Sciatic nerve (tissue), 2 donors: ENCODE results near the gene EPS15. TPM values are rescaled to one million over a fixed set of nuclear protein-coding genes. Genes with fewer than 3 reads are reported as not detected.
A peak's percentile ranks its signal among the peaks of the same experiment; 100 is the strongest.
"Not testable (repeated sequence)": the region's sequence is repeated elsewhere in the genome, so short reads cannot be mapped to it uniquely, and the experiment has no call there.

ENCODE experiments used
- ATAC-seq: fragments of 200-7000 bp; cut with Tn5 transposase; one replicate; pipeline ENCODE4 v1.9.1; 2020; ENCODE audit warnings: mild to moderate bottlenecking, moderate library complexity
- DNase-seq: peaks from one replicate; pipeline ENCODE4 v3.0.0-alpha.2; 2020; ENCODE audit warnings: low spot score
- intact Hi-C: fragments of 100-400 bp; cut with DNase I; formaldehyde crosslinking; loops from one replicate; pipeline ENCODE4 v1.14.2; 2022
- total RNA-seq: library from RNA; stranded (reverse); fragmentation: NEBNext Ultra II Directional; extraction: Animal tissue kit (Norgen Biotek cat#: 25700); gene quantifications from one replicate; pipeline ENCODE4 v1.2.1, GENCODE V29; 2021
- donor health status: DM: no; HTN: no; CAD: no.
- donor health status: DM: no; HTN: no; CAD: no.

EPS15 gene
- total RNA-seq, result 119 TPM

- DNase-seq (peak; percentile 94), ATAC-seq (peak; percentile 86)
- intact Hi-C loops, result no loop called here
Measured at GRCh38 chr1:51519048-51519864, at the start of gene EPS15. Gene EPS15 (minus strand): TSS chr1:51519266. CDS start chr1:51519231, 35 bp downstream.

DNA sequence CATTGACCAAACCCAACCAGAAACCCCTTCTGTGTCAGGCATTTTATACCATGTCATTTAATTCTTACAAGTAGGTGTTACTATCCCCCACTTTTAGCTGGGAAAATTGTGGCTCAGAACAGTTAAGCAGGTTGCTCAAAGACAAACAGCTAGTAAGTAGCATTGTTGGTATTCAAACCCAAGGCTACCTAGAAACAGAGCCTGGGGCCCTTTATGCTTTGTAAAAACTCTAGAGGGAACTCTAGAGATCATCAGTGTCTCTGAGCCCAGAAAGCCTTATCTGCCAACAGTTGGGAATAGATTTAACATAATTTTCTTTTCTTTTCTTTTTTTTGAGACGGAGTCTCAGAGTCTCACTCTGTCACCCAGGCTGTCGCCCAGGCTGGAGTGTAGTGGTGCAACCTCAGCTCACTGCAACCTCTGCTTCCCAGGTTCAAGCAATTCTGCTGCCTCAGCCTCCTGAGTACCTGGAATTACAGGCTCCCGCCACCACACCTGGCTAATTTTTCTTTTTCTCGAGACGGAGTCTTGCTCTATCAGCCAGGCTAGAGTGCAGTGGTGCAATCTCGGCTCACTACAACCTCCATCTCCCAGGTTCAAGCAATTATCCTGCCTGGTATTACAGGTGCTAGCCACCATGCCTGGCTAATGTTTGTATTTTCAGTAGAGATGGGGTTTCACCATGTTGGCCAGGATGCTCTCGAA, 49.3 kb upstream of the EPS15 start:
- no peak for DNase-seq
- intact Hi-C loops, result no loop called here
- ATAC-seq, result no peak

DNA sequence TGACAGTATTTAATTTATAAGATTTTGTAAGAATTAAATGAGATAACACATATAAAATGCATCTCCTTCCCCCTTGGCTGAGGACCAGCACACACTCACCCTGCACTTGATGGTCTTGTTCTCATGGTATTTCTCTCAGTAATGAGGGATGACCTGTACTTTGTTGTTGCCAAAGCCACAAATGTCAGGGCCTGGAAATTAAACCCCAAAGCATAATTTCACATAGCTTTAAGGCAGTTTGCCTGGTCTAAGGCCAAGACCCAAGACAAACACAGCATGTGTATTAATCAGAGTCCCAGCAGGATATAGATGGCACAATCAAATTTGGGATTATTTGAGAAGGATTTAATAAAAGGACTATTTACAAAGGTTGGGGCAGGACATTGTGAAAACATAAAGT, 48.6 kb upstream of the EPS15 start:
- intact Hi-C loops, result no loop called here

GRCh38 chr1:51566260-51566659, 47.2 kb upstream of the EPS15 start:
- no peak for DNase-seq
- ATAC-seq, result no peak
- intact Hi-C loops, result no loop called here

More for the DNA sequence above, 48.6 kb upstream of the EPS15 start:
- ATAC-seq (peak; percentile 37), DNase-seq (no peak)

DNA sequence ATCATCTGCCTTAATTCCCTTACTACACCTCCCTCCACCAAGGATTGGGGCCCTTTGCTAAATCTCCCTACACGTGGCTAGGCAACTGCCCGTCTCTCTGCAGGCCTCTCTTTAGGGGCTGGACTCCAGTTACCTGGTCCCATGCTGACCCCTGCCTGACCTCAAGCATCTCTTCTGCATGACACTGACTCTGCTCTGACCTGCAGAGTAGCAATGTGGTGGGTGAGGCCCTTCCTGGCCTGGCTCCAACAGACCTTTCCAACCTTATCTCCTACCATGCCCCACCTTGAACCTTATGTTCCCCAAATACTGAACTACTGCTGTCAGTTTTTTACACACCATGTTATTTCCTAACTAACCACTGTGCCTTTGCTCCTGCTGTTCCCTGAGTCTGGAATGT, 45.9 kb upstream of the EPS15 start:
- ATAC-seq, result no peak
- DNase-seq, result no peak
- intact Hi-C loops, result no loop called here

- ATAC-seq (no peak), DNase-seq (no peak)
- intact Hi-C loops, result no loop called here
Measured at GRCh38 chr1:51564124-51564523, 45.1 kb upstream of the EPS15 start.

DNA sequence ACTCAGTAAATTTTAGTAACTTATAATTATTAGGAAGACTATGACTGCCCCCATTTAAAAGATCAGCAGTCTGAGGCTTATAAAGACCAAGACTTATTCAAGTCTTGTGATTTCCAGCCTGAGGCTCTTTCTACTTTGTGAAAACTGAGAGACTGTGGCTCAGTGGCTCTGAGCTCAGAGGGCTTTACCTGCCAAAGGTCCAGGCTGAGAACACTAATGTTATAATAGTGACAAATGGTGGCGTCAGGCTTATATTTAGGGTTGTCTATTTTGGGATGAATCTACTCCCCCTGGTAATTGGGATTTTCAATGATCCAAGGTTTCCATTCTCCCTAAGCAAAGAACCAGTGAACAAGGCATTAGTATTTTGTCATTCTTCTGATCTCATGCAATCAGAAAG, 42.6 kb upstream of the EPS15 start:
- intact Hi-C loops, result no loop called here
- no peak for ATAC-seq

GRCh38 chr1:51560895-51561294, 41.8 kb upstream of the EPS15 start:
- DNase-seq, intact Hi-C loops, ATAC-seq: not testable (repeated sequence)

More for the DNA sequence above, 42.6 kb upstream of the EPS15 start:
- DNase-seq, result no peak

GRCh38 chr1:51560034-51560433, 41.0 kb upstream of the EPS15 start:
- intact Hi-C loops, result no loop called here
- no peak for ATAC-seq
- no peak for DNase-seq

DNA sequence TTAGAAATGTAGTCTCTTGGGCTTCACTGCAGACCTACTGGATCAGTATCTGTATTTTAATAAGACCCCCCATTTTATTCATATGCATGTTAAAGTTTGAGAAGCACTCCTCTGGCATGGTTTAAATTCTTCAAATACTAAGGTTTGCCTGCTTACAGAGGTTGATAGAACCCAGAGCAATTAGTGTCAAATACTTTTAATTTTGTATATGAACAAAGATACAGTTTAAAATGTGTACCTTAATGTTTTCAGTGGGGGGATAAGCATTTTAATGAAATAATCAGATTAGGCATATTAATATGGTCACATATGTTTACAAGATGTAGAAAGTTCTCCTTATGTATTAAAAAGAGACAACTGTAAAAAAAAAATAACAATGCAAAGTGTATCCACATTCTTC, 40.4 kb upstream of the EPS15 start:
- ATAC-seq (no peak), DNase-seq (no peak)
- intact Hi-C loops, result no loop called here

GRCh38 chr1:51559064-51559500, 40.0 kb upstream of the EPS15 start:
- no peak for DNase-seq
- intact Hi-C loops, result no loop called here
- ATAC-seq, result no peak

DNA sequence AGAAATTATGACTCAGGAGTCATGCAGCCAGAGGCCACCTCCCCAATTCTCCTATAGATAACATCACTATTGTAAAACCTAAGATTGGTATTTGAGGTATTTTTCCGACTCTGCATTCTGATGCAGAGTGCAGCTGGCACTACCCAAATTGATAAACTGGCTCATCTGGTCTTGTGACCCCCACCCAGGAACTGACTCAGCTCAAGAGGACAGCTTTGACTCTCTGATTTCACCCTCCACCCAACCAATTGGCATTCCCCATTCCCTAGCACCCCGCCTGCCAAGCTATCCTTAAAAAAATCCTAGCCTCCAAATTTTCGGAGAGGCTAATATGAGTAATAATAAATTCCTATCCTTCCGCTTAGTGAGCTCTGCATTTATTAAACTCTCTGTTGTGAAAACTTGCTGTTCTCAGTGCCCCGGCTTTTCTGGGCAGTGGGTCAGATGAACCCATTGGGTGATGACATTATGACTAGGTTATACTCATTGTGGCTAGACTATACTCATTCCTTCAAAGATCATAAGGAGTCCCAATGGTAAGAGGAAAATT, 39.4 kb upstream of the EPS15 start:
- DNase-seq, result no peak
- no peak for ATAC-seq
- intact Hi-C loops, result no loop called here

GRCh38 chr1:51557168-51557567, 38.1 kb upstream of the EPS15 start:
- intact Hi-C loops, result no loop called here
- no peak for DNase-seq
- no peak for ATAC-seq

- DNase-seq (no peak), ATAC-seq (no peak)
- intact Hi-C loops, result no loop called here
Measured at GRCh38 chr1:51555866-51556619, 37.0 kb upstream of the EPS15 start.

DNA sequence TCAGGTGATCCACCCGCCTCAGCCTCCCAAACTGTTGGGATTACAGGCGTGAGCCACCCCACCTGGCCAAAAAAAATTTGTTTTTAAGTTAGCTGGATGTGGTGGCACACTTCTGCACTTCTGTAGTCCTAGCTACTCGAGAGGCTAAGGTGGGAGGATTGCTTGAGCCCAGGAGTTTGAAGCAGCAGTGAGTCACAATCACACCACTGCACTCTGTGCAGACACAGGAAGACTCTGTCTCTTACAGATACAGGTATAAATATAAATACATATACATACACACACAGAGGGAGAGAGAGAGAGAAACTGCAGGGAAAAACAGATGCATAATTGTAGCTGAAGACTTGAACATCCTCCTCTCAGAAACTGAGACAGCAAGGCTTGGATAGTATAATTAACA, 34.8 kb upstream of the EPS15 start:
- DNase-seq (no peak), ATAC-seq (no peak)
- intact Hi-C loops, result no loop called here

GRCh38 chr1:51552929-51553807, 34.1 kb upstream of the EPS15 start:
- peak; percentile 86 for ATAC-seq
- intact Hi-C loops, result no loop called here
- DNase-seq, result no peak

GRCh38 chr1:51551848-51552296, 32.8 kb upstream of the EPS15 start:
- intact Hi-C loops, result no loop called here
- no peak for ATAC-seq
- DNase-seq, result no peak

- DNase-seq (no peak), ATAC-seq (no peak)
- intact Hi-C loops, result no loop called here
Measured at GRCh38 chr1:51551081-51551480, 32.0 kb upstream of the EPS15 start.
